ENCODE measurements around the gene ZSWIM3. TPM values are rescaled to one million over a fixed set of nuclear protein-coding genes. Genes with fewer than 3 reads are reported as not detected.

Gene ZSWIM3
- total and polyA plus RNA-seq, 4 donors = 1.5 to 4.5 (median 2.1) TPM

- Histone ChIP-seq H3K4me1 (ENCODE audit: control insufficient read depth in 1 of 2, insufficient read depth in 2 of 2, low read length in 2 of 2) (no peaks in the 10 kb centered on the region), H3K27me3 (ENCODE audit: control insufficient read depth in 1 of 2, insufficient read depth in 2 of 2, low read length in 1 of 2) (no peaks in the 10 kb centered on the region), H3K36me3 (ENCODE audit: control insufficient read depth in 1 of 2, insufficient read depth in 2 of 2, low read length in 1 of 2) (no peaks in the 10 kb centered on the region), H3K27ac (ENCODE audit: low read depth in 1 of 2, low read length in 2 of 2) (no peak overlapping the region), H3K9me3 (ENCODE audit: control insufficient read depth, low read length) (no peaks in the 10 kb centered on the region), H3K4me3 (ENCODE audit: low read length in 2 of 2) (no peak overlapping the region)
- DNase-seq (no peak), ATAC-seq (ENCODE audit: low FRiP score) (no peak)
- intact Hi-C loops (cut with DNase I) = no loop called here
- 47 to 64% methylated on average over 7 of the region's 7 CpGs for WGBS, 2 donors
These were observed 3.3 kb downstream of the ZSWIM3 start for GRCh38 chr20:45860560-45861220.

- DNase-seq = no peak
- intact Hi-C loops (cut with DNase I) = no loop called here
- no peak overlapping the region for H3K27ac ChIP-seq (ENCODE audit: low read depth in 1 of 2, low read length in 2 of 2)
- H3K4me1 ChIP-seq (ENCODE audit: control insufficient read depth in 1 of 2, insufficient read depth in 2 of 2, low read length in 2 of 2) = no peaks in the 10 kb centered on the region
- no peaks in the 10 kb centered on the region for H3K36me3 ChIP-seq (ENCODE audit: control insufficient read depth in 1 of 2, insufficient read depth in 2 of 2, low read length in 1 of 2)
- 85 to 86% methylated on average over 7 of the region's 7 CpGs for WGBS, 2 donors
- no peaks in the 10 kb centered on the region for H3K27me3 ChIP-seq (ENCODE audit: control insufficient read depth in 1 of 2, insufficient read depth in 2 of 2, low read length in 1 of 2)
- no peak overlapping the region for H3K4me3 ChIP-seq (ENCODE audit: low read length in 2 of 2)
- no peaks in the 10 kb centered on the region for H3K9me3 ChIP-seq (ENCODE audit: control insufficient read depth, low read length)
- ATAC-seq (ENCODE audit: low FRiP score) = no peak
These were observed 4.0 kb downstream of the ZSWIM3 start for GRCh38 chr20:45861221-45862075.

- H3K27me3 ChIP-seq (ENCODE audit: control insufficient read depth in 1 of 2, insufficient read depth in 2 of 2, low read length in 1 of 2) = no peaks in the 10 kb centered on the region
- 88 to 91% methylated on average over 7 of the region's 7 CpGs for WGBS, 2 donors
- ATAC-seq (ENCODE audit: low FRiP score) = no peak
- intact Hi-C loops (cut with DNase I) = no loop called here
- no peaks in the 10 kb centered on the region for H3K9me3 ChIP-seq (ENCODE audit: control insufficient read depth, low read length)
- H3K4me1 ChIP-seq (ENCODE audit: control insufficient read depth in 1 of 2, insufficient read depth in 2 of 2, low read length in 2 of 2) = no peaks in the 10 kb centered on the region
- H3K36me3 ChIP-seq (ENCODE audit: control insufficient read depth in 1 of 2, insufficient read depth in 2 of 2, low read length in 1 of 2) = no peaks in the 10 kb centered on the region
- no peak overlapping the region for H3K4me3 ChIP-seq (ENCODE audit: low read length in 2 of 2)
- H3K27ac ChIP-seq (ENCODE audit: low read depth in 1 of 2, low read length in 2 of 2) = no peak overlapping the region
- DNase-seq = no peak
These were observed 6.4 kb downstream of the ZSWIM3 start for GRCh38 chr20:45863543-45864470.

- WGBS, 2 donors = 95% methylated on average over 5 of the region's 5 CpGs
- Histone ChIP-seq H3K9me3 (ENCODE audit: control insufficient read depth, low read length) (no peaks in the 10 kb centered on the region), H3K27ac (ENCODE audit: low read depth in 1 of 2, low read length in 2 of 2) (no peak overlapping the region), H3K4me3 (ENCODE audit: low read length in 2 of 2) (no peak overlapping the region), H3K27me3 (ENCODE audit: control insufficient read depth in 1 of 2, insufficient read depth in 2 of 2, low read length in 1 of 2) (no peaks in the 10 kb centered on the region), H3K36me3 (ENCODE audit: control insufficient read depth in 1 of 2, insufficient read depth in 2 of 2, low read length in 1 of 2) (no peaks in the 10 kb centered on the region), H3K4me1 (ENCODE audit: control insufficient read depth in 1 of 2, insufficient read depth in 2 of 2, low read length in 2 of 2) (no peaks in the 10 kb centered on the region)
- intact Hi-C loops (cut with DNase I) = no loop called here
- no peak for ATAC-seq (ENCODE audit: low FRiP score)
- DNase-seq = no peak
These were observed 9.0 kb downstream of the ZSWIM3 start for GRCh38 chr20:45866454-45866853.

- DNase-seq (no peak), ATAC-seq (ENCODE audit: low FRiP score) (no peak)
- Histone ChIP-seq H3K4me3 (ENCODE audit: low read length in 2 of 2) (no peak overlapping the region), H3K27me3 (ENCODE audit: control insufficient read depth in 1 of 2, insufficient read depth in 2 of 2, low read length in 1 of 2) (no peaks in the 10 kb centered on the region), H3K4me1 (ENCODE audit: control insufficient read depth in 1 of 2, insufficient read depth in 2 of 2, low read length in 2 of 2) (no peaks in the 10 kb centered on the region), H3K36me3 (ENCODE audit: control insufficient read depth in 1 of 2, insufficient read depth in 2 of 2, low read length in 1 of 2) (no peaks in the 10 kb centered on the region), H3K9me3 (ENCODE audit: control insufficient read depth, low read length) (no peaks in the 10 kb centered on the region), H3K27ac (ENCODE audit: low read depth in 1 of 2, low read length in 2 of 2) (no peak overlapping the region)
- WGBS, 2 donors = 81 to 82% methylated on average over 6 of the region's 6 CpGs
- intact Hi-C loops (cut with DNase I) = no loop called here
These were observed 9.9 kb downstream of the ZSWIM3 start for GRCh38 chr20:45867136-45867818.

- DNase-seq (no peak), ATAC-seq (ENCODE audit: low FRiP score) (no peak)
- Histone ChIP-seq H3K27ac (ENCODE audit: low read depth in 1 of 2, low read length in 2 of 2) (no peak overlapping the region), H3K36me3 (ENCODE audit: control insufficient read depth in 1 of 2, insufficient read depth in 2 of 2, low read length in 1 of 2) (no peaks in the 10 kb centered on the region), H3K9me3 (ENCODE audit: control insufficient read depth, low read length) (no peaks in the 10 kb centered on the region), H3K4me3 (ENCODE audit: low read length in 2 of 2) (no peak overlapping the region), H3K27me3 (ENCODE audit: control insufficient read depth in 1 of 2, insufficient read depth in 2 of 2, low read length in 1 of 2) (no peaks in the 10 kb centered on the region), H3K4me1 (ENCODE audit: control insufficient read depth in 1 of 2, insufficient read depth in 2 of 2, low read length in 2 of 2) (no peaks in the 10 kb centered on the region)
- intact Hi-C loops (cut with DNase I) = no loop called here
These were observed 10.4 kb downstream of the ZSWIM3 start for GRCh38 chr20:45867819-45868176.

GRCh38 chr20:45872626-45873025, 15.2 kb downstream of the ZSWIM3 start:
- ATAC-seq (ENCODE audit: low FRiP score) = no peak
- intact Hi-C loops (cut with DNase I) = no loop called here

GRCh38 chr20:45873409-45874103, 16.1 kb downstream of the ZSWIM3 start:
- ATAC-seq (ENCODE audit: low FRiP score) (no peak), DNase-seq (no peak)
- Histone ChIP-seq H3K9me3 (ENCODE audit: control insufficient read depth, low read length) (no peaks in the 10 kb centered on the region), H3K4me1 (ENCODE audit: control insufficient read depth in 1 of 2, insufficient read depth in 2 of 2, low read length in 2 of 2) (no peaks in the 10 kb centered on the region), H3K27ac (ENCODE audit: low read depth in 1 of 2, low read length in 2 of 2) (no peak overlapping the region), H3K36me3 (ENCODE audit: control insufficient read depth in 1 of 2, insufficient read depth in 2 of 2, low read length in 1 of 2) (peaks cover 0 to 10% of the 10 kb centered on the region in 2 donors), H3K4me3 (ENCODE audit: low read length in 2 of 2) (no peak overlapping the region), H3K27me3 (ENCODE audit: control insufficient read depth in 1 of 2, insufficient read depth in 2 of 2, low read length in 1 of 2) (no peaks in the 10 kb centered on the region)
- intact Hi-C loops (cut with DNase I) = no loop called here
- 71 to 89% methylated on average over 1 of the region's 1 CpG for whole genome bisulfite sequencing, 2 donors

More at GRCh38 chr20:45872626-45873025, 15.2 kb downstream of the ZSWIM3 start:
- H3K27ac ChIP-seq (ENCODE audit: low read depth in 1 of 2, low read length in 2 of 2) = no peak overlapping the region
- H3K27me3 ChIP-seq (ENCODE audit: control insufficient read depth in 1 of 2, insufficient read depth in 2 of 2, low read length in 1 of 2) = no peaks in the 10 kb centered on the region
- no peaks in the 10 kb centered on the region for H3K4me1 ChIP-seq (ENCODE audit: control insufficient read depth in 1 of 2, insufficient read depth in 2 of 2, low read length in 2 of 2)
- DNase-seq = no peak
- no peaks in the 10 kb centered on the region for H3K9me3 ChIP-seq (ENCODE audit: control insufficient read depth, low read length)
- H3K36me3 ChIP-seq (ENCODE audit: control insufficient read depth in 1 of 2, insufficient read depth in 2 of 2, low read length in 1 of 2) = peaks cover 0 to 8% of the 10 kb centered on the region in 2 donors
- H3K4me3 ChIP-seq (ENCODE audit: low read length in 2 of 2) = no peak overlapping the region
- 87 to 88% methylated on average over 4 of the region's 4 CpGs for WGBS, 2 donors
